Trophoblast cell (in vitro differentiated cells and primary cell): ENCODE data around the gene KRTAP4-8.
"Not testable (repeated sequence)": the region's sequence is repeated elsewhere in the genome, so short reads cannot be mapped to it uniquely, and the experiment has no call there.

ENCODE experiments used
- DNase-seq, 2 donors: peaks; one replicate each; pipeline ENCODE4 v3.0.0-alpha.2; 2016
- H2AFZ ChIP-seq: 2 replicates; pipeline ENCODE4 v1.6.1; 2013; ENCODE audit warnings: low read length, moderate library complexity, mild to moderate bottlenecking; ENCODE audit not compliant: insufficient read depth, poor library complexity
- H2AK5ac ChIP-seq: 2 replicates; pipeline ENCODE4 v1.6.1; 2013; ENCODE audit warnings: mild to moderate bottlenecking, low read length
- H2BK120ac ChIP-seq: 2 replicates; pipeline ENCODE4 v1.6.1; 2013; ENCODE audit warnings: low read length, mild to moderate bottlenecking, moderate library complexity; ENCODE audit not compliant: insufficient read depth, poor library complexity
- H2BK12ac ChIP-seq: 2 replicates; pipeline ENCODE4 v1.6.1; 2013; ENCODE audit warnings: mild to moderate bottlenecking, low read length, moderate library complexity
- H2BK5ac ChIP-seq: 2 replicates; pipeline ENCODE4 v1.6.1; 2013; ENCODE audit warnings: low read length, low read depth, moderate library complexity, mild to moderate bottlenecking; ENCODE audit not compliant: poor library complexity
- H3K14ac ChIP-seq: 2 replicates; pipeline ENCODE4 v1.6.1; 2013; ENCODE audit warnings: mild to moderate bottlenecking, low read length
- H3K18ac ChIP-seq: 2 replicates; pipeline ENCODE4 v1.6.1; 2013; ENCODE audit warnings: mild to moderate bottlenecking, low read length
- H3K23ac ChIP-seq: 2 replicates; pipeline ENCODE4 v1.6.1; 2013; ENCODE audit warnings: low read length
- H3K27ac ChIP-seq: 2 replicates; pipeline ENCODE4 v1.5.1; 2013; ENCODE audit warnings: low read depth, mild to moderate bottlenecking, inconsistent platforms, low read length, moderate library complexity
- H3K27me3 ChIP-seq: 2 replicates; pipeline ENCODE4 v1.6.1; 2013; ENCODE audit warnings: inconsistent platforms, mild to moderate bottlenecking, low read length, moderate library complexity; ENCODE audit not compliant: insufficient read depth
- H3K36me3 ChIP-seq, 2 experiments: 1 replicate in 1 of 2; 2 replicates in 1 of 2; pipeline ENCODE4 v1.6.1; 2013; ENCODE audit warnings: low read length in 2 of 2, mild to moderate bottlenecking in 2 of 2, moderate library complexity in 1 of 2; ENCODE audit not compliant: insufficient read depth in 2 of 2, control insufficient read depth in 1 of 2
- H3K4ac ChIP-seq: 2 replicates; pipeline ENCODE4 v1.6.1; 2013; ENCODE audit warnings: low read depth, mild to moderate bottlenecking, low read length, moderate library complexity
- H3K4me1 ChIP-seq, 2 experiments: 1 replicate in 1 of 2; 2 replicates in 1 of 2; pipeline ENCODE4 v1.6.1; 2013; ENCODE audit warnings: low read length in 2 of 2, mild to moderate bottlenecking in 2 of 2, moderate library complexity in 1 of 2; ENCODE audit not compliant: insufficient read depth in 2 of 2, control insufficient read depth in 1 of 2
- H3K4me2 ChIP-seq: 2 replicates; pipeline ENCODE4 v1.6.1; 2013; ENCODE audit warnings: inconsistent platforms, mild to moderate bottlenecking, low read length, moderate library complexity
- H3K4me3 ChIP-seq: 2 replicates; pipeline ENCODE4 v1.5.1; 2013; ENCODE audit warnings: mild to moderate bottlenecking, low read depth, low read length, inconsistent platforms
- H3K79me1 ChIP-seq: one replicate; pipeline ENCODE4 v1.6.1; 2013; ENCODE audit warnings: low read length
- H3K79me2 ChIP-seq: 2 replicates; pipeline ENCODE4 v1.6.1; 2013; ENCODE audit warnings: low read length, mild to moderate bottlenecking; ENCODE audit not compliant: control insufficient read depth, insufficient read depth, poor library complexity
- H3K9ac ChIP-seq: 2 replicates; pipeline ENCODE4 v1.6.1; 2013; ENCODE audit warnings: mild to moderate bottlenecking, low read length
- H3K9me3 ChIP-seq: 2 replicates; pipeline ENCODE4 v1.6.1; 2013; ENCODE audit warnings: low read depth, mild to moderate bottlenecking, control low read depth, inconsistent platforms, low read length; ENCODE audit not compliant: insufficient read depth
- H4K12ac ChIP-seq: 2 replicates; pipeline ENCODE4 v1.6.1; 2013; ENCODE audit warnings: low read depth, mild to moderate bottlenecking, low read length, moderate library complexity
- H4K8ac ChIP-seq: 2 replicates; pipeline ENCODE4 v1.6.1; 2013; ENCODE audit warnings: low read depth, mild to moderate bottlenecking, low read length, moderate library complexity
- H4K91ac ChIP-seq: one replicate; pipeline ENCODE4 v1.6.1; 2013; ENCODE audit warnings: low read depth, mild to moderate bottlenecking, low read length, moderate library complexity
- WGBS: extraction: QIAGEN DNeasy Blood & Tissue Kit; methylation state at CpG from one replicate; pipeline ENCODE4 v1.1.7; 2013; ENCODE audit warnings: missing lambda C conversion rate; ENCODE audit not compliant: insufficient read length, insufficient coverage; ENCODE audit errors: extremely low coverage; 5-methylcytosine and 5-hydroxymethylcytosine counted together

The KRTAP4-8 gene

GRCh38 chr17:41058741-41059140 is 39.2 kb downstream of the KRTAP4-8 start:
- no peaks in the 10 kb centered on the region for H3K27me3 ChIP-seq
- no peak overlapping the region for H3K23ac ChIP-seq
- no peak overlapping the region for H4K12ac ChIP-seq
- no peak overlapping the region for H2AFZ ChIP-seq
- DNase-seq, result no peak
- H3K79me2 ChIP-seq, result no peaks in the 10 kb centered on the region
- H3K4me2 ChIP-seq, result no peak overlapping the region
- no peaks in the 10 kb centered on the region for H3K36me3 ChIP-seq
- no peak overlapping the region for H2BK12ac ChIP-seq
- H3K27ac ChIP-seq, result no peak overlapping the region
- no peaks in the 10 kb centered on the region for H3K79me1 ChIP-seq
- H3K4ac ChIP-seq, result no peak overlapping the region
- no peak overlapping the region for H2BK5ac ChIP-seq
- H3K14ac ChIP-seq, result no peak overlapping the region
- WGBS, result no CpG with 5 or more reads among the region's 5 CpGs
- H3K4me1 ChIP-seq, result peaks cover 3 to 6% of the 10 kb centered on the region in 2 experiments
- no peak overlapping the region for H2BK120ac ChIP-seq
- H3K9ac ChIP-seq, result no peak overlapping the region
- no peaks in the 10 kb centered on the region for H3K9me3 ChIP-seq
- no peak overlapping the region for H3K4me3 ChIP-seq
- no peak overlapping the region for H4K91ac ChIP-seq
- no peak overlapping the region for H4K8ac ChIP-seq
- no peak overlapping the region for H3K18ac ChIP-seq
- H2AK5ac ChIP-seq, result no peak overlapping the region

GRCh38 chr17:41057547-41057946 is 40.4 kb downstream of the KRTAP4-8 start:
- Histone ChIP-seq H4K91ac (no peak overlapping the region), H2BK120ac (no peak overlapping the region), H3K36me3 (no peaks in the 10 kb centered on the region), H3K4ac (no peak overlapping the region), H3K4me1 (peaks cover 3 to 6% of the 10 kb centered on the region in 2 experiments), H2AFZ (no peak overlapping the region), H3K18ac (no peak overlapping the region), H3K9ac (no peak overlapping the region), H3K14ac (no peak overlapping the region), H3K79me1 (no peaks in the 10 kb centered on the region), H3K79me2 (no peaks in the 10 kb centered on the region), H4K12ac (no peak overlapping the region), H3K23ac (no peak overlapping the region), H2BK5ac (no peak overlapping the region), H3K4me3 (no peak overlapping the region), H3K9me3 (no peaks in the 10 kb centered on the region), H3K4me2 (no peak overlapping the region), H2BK12ac (no peak overlapping the region), H3K27ac (no peak overlapping the region), H2AK5ac (no peak overlapping the region), H4K8ac (no peak overlapping the region), H3K27me3 (no peaks in the 10 kb centered on the region)
- DNase-seq, result no peak
- no CpG with 5 or more reads among the region's 1 CpG for WGBS

GRCh38 chr17:41055130-41055529 is 42.8 kb downstream of the KRTAP4-8 start, which contains the start of gene KRTAP2-2:
KRTAP2-2 (minus strand) TSS chr17:41055230; CDS start chr17:41055211, 19 bp downstream.
- not testable (repeated sequence) for H3K27me3 ChIP-seq, H4K12ac ChIP-seq, H3K9ac ChIP-seq, H3K79me2 ChIP-seq, H3K4me2 ChIP-seq, H3K27ac ChIP-seq, H2AFZ ChIP-seq, H3K4ac ChIP-seq, H3K23ac ChIP-seq, DNase-seq, H4K8ac ChIP-seq, H3K4me1 ChIP-seq, H3K36me3 ChIP-seq, H3K79me1 ChIP-seq, H2BK5ac ChIP-seq, H3K14ac ChIP-seq, H3K9me3 ChIP-seq, H2BK120ac ChIP-seq, H2BK12ac ChIP-seq, H4K91ac ChIP-seq, H2AK5ac ChIP-seq, H3K18ac ChIP-seq, H3K4me3 ChIP-seq
- no CpG with 5 or more reads among the region's 6 CpGs for WGBS

- not testable (repeated sequence) for H2AK5ac ChIP-seq, H2AFZ ChIP-seq, H3K79me2 ChIP-seq, H3K23ac ChIP-seq, H3K4me3 ChIP-seq, H3K14ac ChIP-seq, H2BK5ac ChIP-seq, H3K27ac ChIP-seq, H3K4me2 ChIP-seq, DNase-seq, H3K36me3 ChIP-seq, H2BK120ac ChIP-seq, H3K9me3 ChIP-seq, H3K9ac ChIP-seq, H3K18ac ChIP-seq, H3K27me3 ChIP-seq, H4K91ac ChIP-seq, H2BK12ac ChIP-seq, H3K4me1 ChIP-seq, H3K79me1 ChIP-seq, H4K8ac ChIP-seq, H3K4ac ChIP-seq, H4K12ac ChIP-seq
- no CpG with 5 or more reads among the region's 9 CpGs for WGBS
Measured at GRCh38 chr17:41054556-41054955, 43.4 kb downstream of the KRTAP4-8 start.
